Large intestine (tissue), 3 donors: ENCODE measurements around the gene TBKBP1. TPM values are rescaled to one million over a fixed set of nuclear protein-coding genes. Genes with fewer than 3 reads are reported as not detected.
"Not testable (repeated sequence)": the region's sequence is repeated elsewhere in the genome, so short reads cannot be mapped to it uniquely, and the experiment has no call there.

Experiments
- DNase-seq, 2 donors: peaks; one replicate each; pipeline versions ENCODE4 v3.0.0 to v3.0.0-alpha.2; 2013
- H3K27ac ChIP-seq: one replicate; pipeline ENCODE4 v1.5.1; 2013; ENCODE audit warnings: low read length
- H3K27me3 ChIP-seq: 2 replicates; pipeline ENCODE4 v1.6.1; 2013; ENCODE audit warnings: low read length; ENCODE audit not compliant: control insufficient read depth, insufficient read depth
- H3K36me3 ChIP-seq: 2 replicates; pipeline ENCODE4 v1.6.1; 2013; ENCODE audit warnings: low read length; ENCODE audit not compliant: control insufficient read depth, insufficient read depth
- H3K4me1 ChIP-seq: one replicate; pipeline ENCODE4 v1.6.1; 2013; ENCODE audit warnings: low read length; ENCODE audit not compliant: control insufficient read depth, insufficient read depth
- H3K4me3 ChIP-seq: one replicate; pipeline ENCODE4 v1.5.1; 2013; ENCODE audit warnings: low read length
- H3K9me3 ChIP-seq: one replicate; pipeline ENCODE4 v1.6.1; 2013; ENCODE audit warnings: mild to moderate bottlenecking, low read depth, low read length, moderate library complexity; ENCODE audit not compliant: control insufficient read depth
- WGBS: methylation state at CpG from one replicate; pipeline ENCODE4 v1.1.5; 2013; ENCODE audit warnings: low lambda C conversion rate; ENCODE audit not compliant: insufficient coverage; 5-methylcytosine and 5-hydroxymethylcytosine counted together
- polyA plus RNA-seq: library from polyadenylated mRNA; unstranded; fragments of 120-200 nt; gene quantifications from one replicate; pipeline ENCODE4 v1.2.1, GENCODE V29; 2013

Gene TBKBP1
- polyA plus RNA-seq, 1 donor, result 11.5 TPM

GRCh38 chr17:47733674-47734410 is 39.9 kb downstream of the TBKBP1 start:
- Histone ChIP-seq H3K9me3 (no peaks in the 10 kb centered on the region), H3K4me3 (no peak overlapping the region), H3K27me3 (peaks cover 74% of the 10 kb centered on the region), H3K4me1 (no peaks in the 10 kb centered on the region), H3K27ac (no peak overlapping the region), H3K36me3 (no peaks in the 10 kb centered on the region)
- no peak for DNase-seq
- WGBS, result no CpG with 5 or more reads among the region's 60 CpGs

GRCh38 chr17:47735139-47735464 is 41.1 kb downstream of the TBKBP1 start:
- no peak for DNase-seq
- Histone ChIP-seq H3K36me3 (no peaks in the 10 kb centered on the region), H3K27me3 (peaks cover 66% of the 10 kb centered on the region), H3K4me3 (no peak overlapping the region), H3K9me3 (no peaks in the 10 kb centered on the region), H3K4me1 (no peaks in the 10 kb centered on the region), H3K27ac (no peak overlapping the region)
- no CpG with 5 or more reads among the region's 3 CpGs for WGBS

GRCh38 chr17:47735536-47736011 is 41.6 kb downstream of the TBKBP1 start:
- no peak overlapping the region for H3K4me3 ChIP-seq
- WGBS, result no CpG with 5 or more reads among the region's 3 CpGs
- no peaks in the 10 kb centered on the region for H3K36me3 ChIP-seq
- H3K4me1 ChIP-seq, result no peaks in the 10 kb centered on the region
- H3K27me3 ChIP-seq, result peaks cover 62% of the 10 kb centered on the region
- no peak for DNase-seq
- H3K27ac ChIP-seq, result no peak overlapping the region
- H3K9me3 ChIP-seq, result no peaks in the 10 kb centered on the region

- no peaks in the 10 kb centered on the region for H3K9me3 ChIP-seq
- no peak overlapping the region for H3K4me3 ChIP-seq
- no CpG with 5 or more reads among the region's 17 CpGs for WGBS
- peaks cover 60% of the 10 kb centered on the region for H3K27me3 ChIP-seq
- H3K4me1 ChIP-seq, result no peaks in the 10 kb centered on the region
- H3K36me3 ChIP-seq, result no peaks in the 10 kb centered on the region
- no peak for DNase-seq
- H3K27ac ChIP-seq, result no peak overlapping the region
Observed at GRCh38 chr17:47736501-47737495, 42.8 kb downstream of the TBKBP1 start.

GRCh38 chr17:47738178-47738577 is 44.2 kb downstream of the TBKBP1 start:
- 100% methylated on average over 2 of the region's 7 CpGs for WGBS
- DNase-seq, result no peak
- peaks cover 55% of the 10 kb centered on the region for H3K27me3 ChIP-seq

GRCh38 chr17:47739150-47739549 is 45.2 kb downstream of the TBKBP1 start:
- H3K36me3 ChIP-seq, result no peaks in the 10 kb centered on the region
- no peaks in the 10 kb centered on the region for H3K4me1 ChIP-seq
- no peak for DNase-seq
- peaks cover 55% of the 10 kb centered on the region for H3K27me3 ChIP-seq
- no peak overlapping the region for H3K4me3 ChIP-seq
- no peak overlapping the region for H3K27ac ChIP-seq
- H3K9me3 ChIP-seq, result no peaks in the 10 kb centered on the region
- no CpG with 5 or more reads among the region's 8 CpGs for WGBS

More at GRCh38 chr17:47738178-47738577, 44.2 kb downstream of the TBKBP1 start:
- no peak overlapping the region for H3K27ac ChIP-seq
- no peaks in the 10 kb centered on the region for H3K36me3 ChIP-seq
- H3K4me1 ChIP-seq, result no peaks in the 10 kb centered on the region
- H3K4me3 ChIP-seq, result no peak overlapping the region
- no peaks in the 10 kb centered on the region for H3K9me3 ChIP-seq

- not testable (repeated sequence) for DNase-seq, H3K4me3 ChIP-seq, H3K9me3 ChIP-seq, H3K4me1 ChIP-seq, H3K27ac ChIP-seq, H3K36me3 ChIP-seq
- peaks cover 55% of the 10 kb centered on the region for H3K27me3 ChIP-seq
- WGBS, result 73% methylated on average over 3 of the region's 12 CpGs
Observed at GRCh38 chr17:47739945-47740344, 46.0 kb downstream of the TBKBP1 start.

GRCh38 chr17:47741109-47741792 is 47.3 kb downstream of the TBKBP1 start:
- no peak overlapping the region for H3K4me3 ChIP-seq
- no peaks in the 10 kb centered on the region for H3K36me3 ChIP-seq
- H3K27me3 ChIP-seq, result peaks cover 56% of the 10 kb centered on the region
- H3K4me1 ChIP-seq, result no peaks in the 10 kb centered on the region
- DNase-seq, result no peak
- WGBS, result 50% methylated on average over 1 of the region's 11 CpGs
- no peak overlapping the region for H3K27ac ChIP-seq
- no peaks in the 10 kb centered on the region for H3K9me3 ChIP-seq

- no peak overlapping the region for H3K4me3 ChIP-seq
- WGBS, result 60% methylated on average over 1 of the region's 9 CpGs
- no peaks in the 10 kb centered on the region for H3K9me3 ChIP-seq
- no peaks in the 10 kb centered on the region for H3K4me1 ChIP-seq
- DNase-seq, result no peak
- H3K27ac ChIP-seq, result no peak overlapping the region
- H3K27me3 ChIP-seq, result peaks cover 52% of the 10 kb centered on the region
- H3K36me3 ChIP-seq, result no peaks in the 10 kb centered on the region
Observed at GRCh38 chr17:47741793-47742145, 47.8 kb downstream of the TBKBP1 start.
